CD4-positive, alpha-beta T cell treated with Interleukin-10 for 1 hour (primary cell): ENCODE measurements around the gene GRK3.

Experiments
- DNase-seq: peaks from one replicate; pipeline ENCODE4 v3.0.0-alpha.2; 2020

The GRK3 gene

GRCh38 chr22:25765801-25766200 is 201.3 kb downstream of the GRK3 start:
- no peak for DNase-seq

GRCh38 chr22:25766418-25766817 is 201.9 kb downstream of the GRK3 start:
- DNase-seq: no peak

- DNase-seq: no peak
These were observed 205.9 kb downstream of the GRK3 start for GRCh38 chr22:25770333-25770732.

GRCh38 chr22:25772288-25772687 is 207.8 kb downstream of the GRK3 start:
- no peak for DNase-seq

- DNase-seq: no peak
These were observed 210.1 kb downstream of the GRK3 start for GRCh38 chr22:25774575-25775026.

- no peak for DNase-seq
These were observed 211.1 kb downstream of the GRK3 start for GRCh38 chr22:25775531-25775930.

- DNase-seq: no peak
These were observed 212.9 kb downstream of the GRK3 start for GRCh38 chr22:25777411-25777810.

GRCh38 chr22:25777870-25778269 is 213.4 kb downstream of the GRK3 start:
- DNase-seq: no peak
